Measurements from ENCODE around the gene CA5A.

Gene CA5A

GRCh38 chr16:87954826-87955225, 18.5 kb upstream of the CA5A start:
- WGBS (ENCODE audit: insufficient coverage): 60% methylated on average over 11 of the region's 15 CpGs
- Histone ChIP-seq H3K27me3 (replicated peaks in 2 of 5; ENCODE audit: control insufficient read depth in 4 of 5, insufficient read depth in 5 of 5, low read length in 4 of 5) (no peaks in the 10 kb centered on the region), H3K4me1 (ENCODE audit: control extremely low read depth in 1 of 4, control insufficient read depth in 4 of 4, insufficient read depth in 4 of 4, low read length in 3 of 4) (peaks cover 22 to 87% (median 83%) of the 10 kb centered on the region in 4 experiments), H3K27ac (ENCODE audit: insufficient read depth in 1 of 2, low read depth in 1 of 2, low read length in 2 of 2, poor library complexity in 1 of 2, severe bottlenecking in 2 of 2) (peak overlapping the region; percentile 22 to 86), H3K36me3 (ENCODE audit: control insufficient read depth in 4 of 4, insufficient read depth in 4 of 4, low read length in 3 of 4) (peaks cover 0 to 16% (median 0%) of the 10 kb centered on the region in 4 experiments), H3K9me3 (ENCODE audit: control extremely low read depth in 1 of 5, control insufficient read depth in 4 of 5, insufficient read depth in 2 of 5, low read depth in 1 of 5, low read length in 4 of 5) (no peaks in the 10 kb centered on the region), H3K4me3 (ENCODE audit: control insufficient read depth in 1 of 7, extremely low read depth in 1 of 7, insufficient read depth in 4 of 7, low read depth in 2 of 7, low read length in 6 of 7) (peak overlapping the region in 2 of 7 experiments; percentile 35 to 56)
- DNase-seq: no peak
- POLR2A ChIA-PET: interaction anchor here (1.0 kb wide), 1 partner anchor 10 kb away, joined by 3 read pairs; no protein-coding TSS in a partner anchor
- CTCF ChIA-PET: interaction anchor here (1.2 to 1.5 kb wide), 4 partner anchors 8 to 32 kb away, joined by 3 to 7 read pairs (median 4); no protein-coding TSS in a partner anchor

- 19% methylated on average over 10 of the region's 14 CpGs for WGBS (ENCODE audit: insufficient coverage)
- H3K36me3 ChIP-seq (ENCODE audit: control insufficient read depth in 4 of 4, insufficient read depth in 4 of 4, low read length in 3 of 4): peaks cover 0 to 16% (median 0%) of the 10 kb centered on the region in 4 experiments
- CTCF ChIA-PET: interaction anchor here (1.2 to 1.5 kb wide), 4 partner anchors 9 to 32 kb away, joined by 3 to 7 read pairs (median 4); no protein-coding TSS in a partner anchor
- H3K27me3 ChIP-seq (replicated peaks in 2 of 5; ENCODE audit: control insufficient read depth in 4 of 5, insufficient read depth in 5 of 5, low read length in 4 of 5): no peaks in the 10 kb centered on the region
- no peaks in the 10 kb centered on the region for H3K9me3 ChIP-seq (ENCODE audit: control extremely low read depth in 1 of 5, control insufficient read depth in 4 of 5, insufficient read depth in 2 of 5, low read depth in 1 of 5, low read length in 4 of 5)
- H3K4me3 ChIP-seq (ENCODE audit: control insufficient read depth in 1 of 7, extremely low read depth in 1 of 7, insufficient read depth in 4 of 7, low read depth in 2 of 7, low read length in 6 of 7): peak overlapping the region in 4 of 7 experiments; percentile 35 to 56 (median 48)
- peak overlapping the region; percentile 86 to 95 for H3K27ac ChIP-seq (ENCODE audit: insufficient read depth in 1 of 2, low read depth in 1 of 2, low read length in 2 of 2, poor library complexity in 1 of 2, severe bottlenecking in 2 of 2)
- POLR2A ChIA-PET: interaction anchor here (1.0 kb wide), 1 partner anchor 9 kb away, joined by 3 read pairs; no protein-coding TSS in a partner anchor
- peaks cover 22 to 83% (median 78%) of the 10 kb centered on the region in 4 experiments for H3K4me1 ChIP-seq (ENCODE audit: control extremely low read depth in 1 of 4, control insufficient read depth in 4 of 4, insufficient read depth in 4 of 4, low read length in 3 of 4)
- peak in 2 of 3 donors; percentile 73 to 77 for DNase-seq
These were observed 18.0 kb upstream of the CA5A start for GRCh38 chr16:87954361-87954760.

GRCh38 chr16:87953308-87954215, 17.2 kb upstream of the CA5A start:
- Histone ChIP-seq H3K4me3 (ENCODE audit: control insufficient read depth in 1 of 7, extremely low read depth in 1 of 7, insufficient read depth in 4 of 7, low read depth in 2 of 7, low read length in 6 of 7) (peak overlapping the region in 4 of 7 experiments; percentile 27 to 56 (median 48)), H3K27me3 (replicated peaks in 2 of 5; ENCODE audit: control insufficient read depth in 4 of 5, insufficient read depth in 5 of 5, low read length in 4 of 5) (no peaks in the 10 kb centered on the region), H3K4me1 (ENCODE audit: control extremely low read depth in 1 of 4, control insufficient read depth in 4 of 4, insufficient read depth in 4 of 4, low read length in 3 of 4) (peaks cover 22 to 80% (median 72%) of the 10 kb centered on the region in 4 experiments), H3K36me3 (ENCODE audit: control insufficient read depth in 4 of 4, insufficient read depth in 4 of 4, low read length in 3 of 4) (peaks cover 0 to 16% (median 0%) of the 10 kb centered on the region in 4 experiments), H3K9me3 (ENCODE audit: control extremely low read depth in 1 of 5, control insufficient read depth in 4 of 5, insufficient read depth in 2 of 5, low read depth in 1 of 5, low read length in 4 of 5) (no peaks in the 10 kb centered on the region), H3K27ac (ENCODE audit: insufficient read depth in 1 of 2, low read depth in 1 of 2, low read length in 2 of 2, poor library complexity in 1 of 2, severe bottlenecking in 2 of 2) (peak overlapping the region; percentile 95 to 97)
- POLR2A ChIA-PET: interaction anchor here (1.0 kb wide), 1 partner anchor 8 kb away, joined by 3 read pairs; no protein-coding TSS in a partner anchor
- peak in 2 of 3 donors; percentile 51 to 58 for DNase-seq
- 75% methylated on average over 9 of the region's 15 CpGs for WGBS (ENCODE audit: insufficient coverage)
- CTCF ChIA-PET: interaction anchor here (1.1 to 2.0 kb wide), 6 partner anchors 10 to 34 kb away, joined by 3 to 7 read pairs (median 4); no protein-coding TSS in a partner anchor

GRCh38 chr16:87952751-87953150, 16.4 kb upstream of the CA5A start:
- Histone ChIP-seq H3K4me1 (ENCODE audit: control extremely low read depth in 1 of 4, control insufficient read depth in 4 of 4, insufficient read depth in 4 of 4, low read length in 3 of 4) (peaks cover 24 to 80% (median 71%) of the 10 kb centered on the region in 4 experiments), H3K27me3 (replicated peaks in 2 of 5; ENCODE audit: control insufficient read depth in 4 of 5, insufficient read depth in 5 of 5, low read length in 4 of 5) (no peaks in the 10 kb centered on the region), H3K36me3 (ENCODE audit: control insufficient read depth in 4 of 4, insufficient read depth in 4 of 4, low read length in 3 of 4) (peaks cover 0 to 16% (median 0%) of the 10 kb centered on the region in 4 experiments), H3K9me3 (ENCODE audit: control extremely low read depth in 1 of 5, control insufficient read depth in 4 of 5, insufficient read depth in 2 of 5, low read depth in 1 of 5, low read length in 4 of 5) (no peaks in the 10 kb centered on the region), H3K4me3 (ENCODE audit: control insufficient read depth in 1 of 7, extremely low read depth in 1 of 7, insufficient read depth in 4 of 7, low read depth in 2 of 7, low read length in 6 of 7) (peak overlapping the region in 5 of 7 experiments; percentile 77 to 96 (median 82)), H3K27ac (ENCODE audit: insufficient read depth in 1 of 2, low read depth in 1 of 2, low read length in 2 of 2, poor library complexity in 1 of 2, severe bottlenecking in 2 of 2) (peak overlapping the region; percentile 95 to 97)
- POLR2A ChIA-PET: interaction anchor here (0.6 kb wide), 1 partner anchor 11 kb away, joined by 4 read pairs; no protein-coding TSS in a partner anchor
- CTCF ChIA-PET: interaction anchor here (1.0 to 2.5 kb wide), 4 partner anchors 8 to 35 kb away, joined by 3 to 8 read pairs (median 4); no protein-coding TSS in a partner anchor
- DNase-seq: no peak
- WGBS (ENCODE audit: insufficient coverage): 98% methylated on average over 11 of the region's 16 CpGs

- peak in 2 of 3 donors; percentile 50 to 65 for DNase-seq
These were observed 15.5 kb upstream of the CA5A start for GRCh38 chr16:87951552-87952538.

More at GRCh38 chr16:87951552-87952538, 15.5 kb upstream of the CA5A start:
- peaks cover 0 to 10% (median 0%) of the 10 kb centered on the region in 4 experiments for H3K36me3 ChIP-seq (ENCODE audit: control insufficient read depth in 4 of 4, insufficient read depth in 4 of 4, low read length in 3 of 4)
- peaks cover 26 to 73% (median 65%) of the 10 kb centered on the region in 4 experiments for H3K4me1 ChIP-seq (ENCODE audit: control extremely low read depth in 1 of 4, control insufficient read depth in 4 of 4, insufficient read depth in 4 of 4, low read length in 3 of 4)
- ChIA-PET CTCF (interaction anchor here (0.5 to 2.5 kb wide), 7 partner anchors 9 to 544 kb away, joined by 3 to 8 read pairs (median 3); no protein-coding TSS in a partner anchor), POLR2A (interaction anchor here (0.5 to 1.8 kb wide), 3 partner anchors 8 to 16 kb away, joined by 3 to 5 read pairs (median 4); no protein-coding TSS in a partner anchor)
- H3K4me3 ChIP-seq (ENCODE audit: control insufficient read depth in 1 of 7, extremely low read depth in 1 of 7, insufficient read depth in 4 of 7, low read depth in 2 of 7, low read length in 6 of 7): peak overlapping the region; percentile 77 to 96 (median 82)
- WGBS (ENCODE audit: insufficient coverage): 4% methylated on average over 76 of the region's 82 CpGs
- H3K9me3 ChIP-seq (ENCODE audit: control extremely low read depth in 1 of 5, control insufficient read depth in 4 of 5, insufficient read depth in 2 of 5, low read depth in 1 of 5, low read length in 4 of 5): no peaks in the 10 kb centered on the region
- no peaks in the 10 kb centered on the region for H3K27me3 ChIP-seq (replicated peaks in 2 of 5; ENCODE audit: control insufficient read depth in 4 of 5, insufficient read depth in 5 of 5, low read length in 4 of 5)
- peak overlapping the region; percentile 95 to 97 for H3K27ac ChIP-seq (ENCODE audit: insufficient read depth in 1 of 2, low read depth in 1 of 2, low read length in 2 of 2, poor library complexity in 1 of 2, severe bottlenecking in 2 of 2)
